ENCODE measurements around the gene NPIPA5. TPM values are rescaled to one million over a fixed set of nuclear protein-coding genes. Genes with fewer than 3 reads are reported as not detected.
"Not testable (repeated sequence)": the region's sequence is repeated elsewhere in the genome, so short reads cannot be mapped to it uniquely, and the experiment has no call there.

The NPIPA5 gene
- polyA plus RNA-seq (ENCODE audit: insufficient read length in 4 of 4), result 10 to 100 TPM in 2 of 4 donors, 1 to 10 TPM in 2; 1.8 to 35.5 (median 16.5) TPM

DNA sequence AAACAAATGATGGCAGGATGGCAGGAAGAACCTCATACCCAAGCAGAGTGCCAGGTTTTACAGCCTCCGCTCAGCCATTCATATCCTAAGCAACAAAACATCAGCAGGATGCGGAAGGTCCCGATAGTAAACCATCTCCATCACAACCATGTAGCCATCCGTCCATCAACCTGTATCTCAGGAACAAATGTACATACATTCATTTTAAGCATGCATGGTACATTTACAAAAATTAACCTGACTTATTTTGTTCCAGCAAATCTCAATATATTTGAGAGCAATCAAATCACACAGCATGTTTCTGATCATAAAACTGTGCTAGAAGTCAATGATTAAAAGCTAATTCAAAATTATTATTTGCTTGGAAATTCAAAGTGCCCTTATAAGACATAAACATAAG is at the start of gene NPIPA5:
TSS of gene NPIPA5 (minus strand) at position 101 of the 400 bp plus-strand sequence. CDS start at position 101, 0 bp downstream.
- not testable (repeated sequence) for DNase-seq (ENCODE audit: low read depth in 4 of 4, low spot score in 3 of 4)

GRCh38 chr16:15427648-15428239 is 49.6 kb upstream of the NPIPA5 start:
- DNase-seq (ENCODE audit: low read depth in 4 of 4, low spot score in 3 of 4), result peak in 2 of 4 donors; percentile 44 to 45

- DNase-seq (ENCODE audit: low read depth in 4 of 4, low spot score in 3 of 4), result no peak
Observed at GRCh38 chr16:15426796-15427195, 48.7 kb upstream of the NPIPA5 start.

- no peak for DNase-seq (ENCODE audit: low read depth in 4 of 4, low spot score in 3 of 4)
Observed at GRCh38 chr16:15425861-15426260, 47.8 kb upstream of the NPIPA5 start.

DNA sequence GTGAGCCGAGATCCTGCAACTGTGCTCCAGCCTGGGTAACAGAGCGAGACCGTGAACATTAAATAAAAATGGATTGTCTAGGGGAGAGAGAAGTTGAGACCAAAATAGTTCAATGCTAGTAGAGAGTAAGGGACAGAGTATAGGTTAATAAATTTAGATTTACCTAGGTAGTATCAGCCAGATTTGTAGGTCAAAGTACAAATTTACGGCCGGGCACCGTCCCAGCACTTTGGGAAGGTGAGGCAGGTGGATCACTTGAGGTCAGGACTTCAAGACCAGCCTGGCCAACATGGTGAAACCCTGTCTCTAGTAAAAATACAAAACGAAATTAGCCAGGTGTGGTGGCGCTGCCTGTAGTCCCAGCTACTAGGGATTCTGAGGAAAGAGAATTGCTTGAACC is 44.1 kb upstream of the NPIPA5 start:
- no peak for DNase-seq (ENCODE audit: low read depth in 4 of 4, low spot score in 3 of 4)

- not testable (repeated sequence) for DNase-seq (ENCODE audit: low read depth in 4 of 4, low spot score in 3 of 4)
Observed at GRCh38 chr16:15421696-15422095, 43.6 kb upstream of the NPIPA5 start.

- no peak for DNase-seq (ENCODE audit: low read depth in 4 of 4, low spot score in 3 of 4)
Observed at GRCh38 chr16:15418206-15418605, 40.1 kb upstream of the NPIPA5 start.

GRCh38 chr16:15417197-15417596 is 39.1 kb upstream of the NPIPA5 start:
- DNase-seq (ENCODE audit: low read depth in 4 of 4, low spot score in 3 of 4), result no peak

GRCh38 chr16:15415511-15415985 is 37.5 kb upstream of the NPIPA5 start:
- no peak for DNase-seq (ENCODE audit: low read depth in 4 of 4, low spot score in 3 of 4)

DNA sequence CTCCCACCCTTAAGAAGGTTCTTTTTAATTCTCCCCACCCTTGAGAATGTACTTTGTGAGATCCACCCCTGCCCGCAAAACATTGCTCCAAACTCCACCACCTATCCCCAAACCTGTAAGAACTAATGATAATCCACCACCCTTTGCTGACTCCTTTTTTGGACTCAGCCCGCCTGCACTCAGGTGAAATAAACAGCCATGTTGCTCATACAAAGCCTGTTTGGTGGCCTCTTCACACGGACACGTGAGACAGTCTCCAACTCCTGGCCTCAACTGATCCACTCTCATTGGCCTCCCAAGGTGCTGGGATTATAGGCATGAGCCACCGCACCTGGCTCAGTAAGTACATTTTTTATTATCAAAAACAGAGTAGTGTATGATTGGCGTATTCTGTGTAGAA is 31.4 kb upstream of the NPIPA5 start:
- DNase-seq (ENCODE audit: low read depth in 4 of 4, low spot score in 3 of 4), result not testable (repeated sequence)

GRCh38 chr16:15407756-15408155 is 29.7 kb upstream of the NPIPA5 start:
- DNase-seq (ENCODE audit: low read depth in 4 of 4, low spot score in 3 of 4), result not testable (repeated sequence)

DNA sequence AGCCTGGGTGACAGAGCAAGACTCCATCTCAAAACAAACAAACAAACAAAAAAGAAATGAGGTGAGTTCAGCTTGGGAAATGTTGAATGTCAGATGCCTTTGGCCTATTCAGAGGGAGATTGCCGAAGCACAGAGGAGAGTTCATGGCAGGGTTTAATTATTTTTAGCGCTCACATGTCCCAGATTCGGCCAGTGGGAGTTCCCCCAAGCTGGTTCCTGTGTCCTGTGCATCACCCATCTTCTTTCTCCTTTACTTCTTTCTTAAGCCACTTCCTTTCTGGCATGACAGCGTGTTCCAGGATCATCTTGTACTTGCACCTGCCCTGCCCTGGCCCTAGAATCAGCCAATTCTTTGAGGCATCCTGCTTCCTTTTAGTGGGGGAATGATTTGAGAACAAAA is 26.7 kb upstream of the NPIPA5 start:
- no peak for DNase-seq (ENCODE audit: low read depth in 4 of 4, low spot score in 3 of 4)

DNA sequence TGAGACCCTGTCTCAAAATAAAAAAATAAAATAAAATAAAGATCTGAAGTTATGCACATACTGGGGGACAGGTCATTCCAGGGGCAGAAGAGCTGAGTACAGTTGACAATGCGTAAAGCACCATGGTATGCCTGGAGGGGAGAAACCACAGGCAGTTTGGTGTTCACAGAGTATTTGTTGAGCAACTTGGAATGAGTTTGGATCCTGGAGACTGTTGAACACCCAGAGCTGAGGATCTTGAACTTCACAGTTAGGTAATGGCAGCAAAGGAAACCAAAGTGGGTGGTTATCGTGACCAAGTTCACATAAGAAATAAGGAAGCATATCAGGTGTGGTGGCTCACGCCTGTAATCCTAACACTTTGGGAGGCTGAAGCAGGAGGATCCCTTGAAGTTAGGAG is 26.0 kb upstream of the NPIPA5 start:
- DNase-seq (ENCODE audit: low read depth in 4 of 4, low spot score in 3 of 4), result not testable (repeated sequence)

- DNase-seq (ENCODE audit: low read depth in 4 of 4, low spot score in 3 of 4), result no peak
Observed at GRCh38 chr16:15403392-15403995, 25.4 kb upstream of the NPIPA5 start.

DNA sequence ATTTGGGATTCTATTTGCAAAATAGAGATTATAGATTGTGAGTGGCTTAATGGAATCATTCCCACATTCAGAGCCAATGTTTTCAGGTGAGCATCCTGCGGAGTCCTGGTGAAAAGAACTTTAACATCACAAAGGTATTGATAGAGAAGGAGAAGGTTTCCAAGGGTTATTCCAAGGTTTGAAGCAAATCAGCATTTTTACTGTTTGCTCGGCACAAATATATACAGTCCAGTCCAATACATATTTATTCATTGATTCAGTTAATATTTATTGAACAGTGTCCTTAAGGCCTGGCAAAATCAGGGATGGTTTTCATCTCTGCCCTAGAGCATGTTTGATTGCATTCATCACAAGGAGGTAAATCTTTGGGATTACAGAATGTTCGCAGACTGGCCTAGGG is 23.9 kb upstream of the NPIPA5 start:
- DNase-seq (ENCODE audit: low read depth in 4 of 4, low spot score in 3 of 4), result no peak

DNA sequence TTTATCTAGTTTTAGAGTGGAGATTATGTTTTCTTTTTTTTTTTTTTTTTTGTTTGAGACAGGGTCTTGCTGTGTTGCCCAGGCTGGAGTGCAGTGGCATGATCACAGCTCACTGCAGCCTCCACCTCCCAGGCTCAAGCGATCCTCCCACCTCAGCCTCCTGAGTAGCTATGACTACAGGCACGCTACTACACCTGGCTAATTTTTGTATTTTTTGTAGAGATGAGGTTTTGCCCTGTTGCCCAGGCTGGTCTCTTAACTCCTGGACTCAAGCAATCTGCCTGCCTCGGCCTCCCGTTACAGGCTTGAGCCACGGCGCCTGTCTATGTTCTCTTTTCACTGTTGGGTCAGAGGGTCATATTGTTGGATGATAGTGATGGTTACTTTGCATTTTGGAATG is 22.2 kb upstream of the NPIPA5 start:
- DNase-seq (ENCODE audit: low read depth in 4 of 4, low spot score in 3 of 4), result not testable (repeated sequence)

DNA sequence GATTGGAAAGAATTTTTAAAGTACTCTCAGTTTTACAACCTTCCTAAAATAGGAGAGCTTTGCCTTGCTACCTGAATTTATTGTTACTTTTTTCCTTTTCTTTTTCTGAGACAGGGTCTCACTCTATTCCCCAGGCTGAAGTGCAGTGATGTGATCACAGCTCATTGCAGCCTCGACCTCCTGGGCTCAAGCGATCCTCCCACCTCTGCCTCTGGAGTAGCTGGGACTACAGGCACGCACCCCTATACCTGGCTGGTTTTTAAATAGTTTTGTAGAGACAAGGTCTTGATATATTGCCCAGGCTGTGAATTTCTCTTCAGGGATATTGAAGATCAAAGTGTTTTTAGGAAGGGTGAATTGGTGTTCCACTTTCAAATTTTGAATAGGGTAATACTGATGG is 21.2 kb upstream of the NPIPA5 start:
- no peak for DNase-seq (ENCODE audit: low read depth in 4 of 4, low spot score in 3 of 4)

- no peak for DNase-seq (ENCODE audit: low read depth in 4 of 4, low spot score in 3 of 4)
Observed at GRCh38 chr16:15398618-15399316, 20.7 kb upstream of the NPIPA5 start.

GRCh38 chr16:15396948-15397594 is 19.0 kb upstream of the NPIPA5 start:
- DNase-seq (ENCODE audit: low read depth in 4 of 4, low spot score in 3 of 4), result no peak

DNA sequence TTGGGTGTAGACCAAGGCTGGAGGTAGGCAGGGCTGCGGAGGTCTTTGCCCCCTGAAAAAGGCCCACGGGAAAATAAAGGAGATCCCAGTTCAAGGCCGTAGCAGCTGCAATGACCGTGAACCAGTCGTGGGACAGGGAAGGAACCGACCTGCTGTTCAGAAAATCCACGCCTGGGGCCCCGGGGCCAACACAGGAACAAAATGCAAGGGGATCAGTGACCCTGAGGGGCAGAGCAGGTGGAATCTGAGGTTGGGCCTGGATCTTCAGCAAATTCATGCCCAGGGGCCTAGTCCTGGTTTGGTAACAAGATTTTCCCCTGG is 18.4 kb upstream of the NPIPA5 start:
- DNase-seq (ENCODE audit: low read depth in 4 of 4, low spot score in 3 of 4), result not testable (repeated sequence)
